ENCODE results near the gene B3GNT3. TPM values are rescaled to one million over a fixed set of nuclear protein-coding genes. Genes with fewer than 3 reads are reported as not detected.

The B3GNT3 gene
- total and polyA plus RNA-seq, 9 of the 15 experiments (the other 6 are each of a cell fraction or from before 2014, with no cell fraction given), result 0.06 to 0.11 (median 0.07) TPM; not detected in 6

- TF ChIP-seq HOMEZ (CRISPR knock-in tag; IDR thresholded peaks at IDR 0.05) (no peak), IRF9 (tag; IDR thresholded peaks at IDR 0.05) (no peak), HDAC3 (IDR thresholded peaks at IDR 0.05; ENCODE audit: borderline replicate concordance, partially characterized antibody) (no peak), AFF1 (IDR thresholded peaks at IDR 0.05; ENCODE audit: low read depth in 1 of 2, partially characterized antibody in 2 of 2) (no peak), BCOR (IDR thresholded peaks at IDR 0.05) (0 out of 2 replicates have a peak, but pooled peaks have one; percentile 11)
- TF ChIP-seq, protein P1, sequence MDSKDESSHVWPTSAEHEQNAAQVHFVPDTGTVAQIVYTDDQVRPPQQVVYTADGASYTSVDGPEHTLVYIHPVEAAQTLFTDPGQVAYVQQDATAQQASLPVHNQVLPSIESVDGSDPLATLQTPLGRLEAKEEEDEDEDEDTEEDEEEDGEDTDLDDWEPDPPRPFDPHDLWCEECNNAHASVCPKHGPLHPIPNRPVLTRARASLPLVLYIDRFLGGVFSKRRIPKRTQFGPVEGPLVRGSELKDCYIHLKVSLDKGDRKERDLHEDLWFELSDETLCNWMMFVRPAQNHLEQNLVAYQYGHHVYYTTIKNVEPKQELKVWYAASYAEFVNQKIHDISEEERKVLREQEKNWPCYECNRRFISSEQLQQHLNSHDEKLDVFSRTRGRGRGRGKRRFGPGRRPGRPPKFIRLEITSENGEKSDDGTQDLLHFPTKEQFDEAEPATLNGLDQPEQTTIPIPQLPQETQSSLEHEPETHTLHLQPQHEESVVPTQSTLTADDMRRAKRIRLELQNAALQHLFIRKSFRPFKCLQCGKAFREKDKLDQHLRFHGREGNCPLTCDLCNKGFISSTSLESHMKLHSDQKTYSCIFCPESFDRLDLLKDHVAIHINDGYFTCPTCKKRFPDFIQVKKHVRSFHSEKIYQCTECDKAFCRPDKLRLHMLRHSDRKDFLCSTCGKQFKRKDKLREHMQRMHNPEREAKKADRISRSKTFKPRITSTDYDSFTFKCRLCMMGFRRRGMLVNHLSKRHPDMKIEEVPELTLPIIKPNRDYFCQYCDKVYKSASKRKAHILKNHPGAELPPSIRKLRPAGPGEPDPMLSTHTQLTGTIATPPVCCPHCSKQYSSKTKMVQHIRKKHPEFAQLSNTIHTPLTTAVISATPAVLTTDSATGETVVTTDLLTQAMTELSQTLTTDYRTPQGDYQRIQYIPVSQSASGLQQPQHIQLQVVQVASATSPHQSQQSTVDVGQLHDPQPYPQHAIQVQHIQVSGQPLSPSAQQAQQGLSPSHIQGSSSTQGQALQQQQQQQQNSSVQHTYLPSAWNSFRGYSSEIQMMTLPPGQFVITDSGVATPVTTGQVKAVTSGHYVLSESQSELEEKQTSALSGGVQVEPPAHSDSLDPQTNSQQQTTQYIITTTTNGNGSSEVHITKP (IDR thresholded peaks at IDR 0.05; ENCODE audit: partially characterized antibody), result no peak
Measured at GRCh38 chr19:17754634-17755442, 40.1 kb upstream of the B3GNT3 start (continued).

All from K562 (cell line).